CD1c-positive myeloid dendritic cell (primary cell): Measurements from ENCODE around the gene APOL6.
"Not testable (repeated sequence)": the region's sequence is repeated elsewhere in the genome, so short reads cannot be mapped to it uniquely, and the experiment has no call there.

ENCODE experiments used
- DNase-seq: peaks from one replicate; pipeline ENCODE4 v3.0.0-alpha.2; 2016; ENCODE audit errors: extremely low spot score

The APOL6 gene

DNA sequence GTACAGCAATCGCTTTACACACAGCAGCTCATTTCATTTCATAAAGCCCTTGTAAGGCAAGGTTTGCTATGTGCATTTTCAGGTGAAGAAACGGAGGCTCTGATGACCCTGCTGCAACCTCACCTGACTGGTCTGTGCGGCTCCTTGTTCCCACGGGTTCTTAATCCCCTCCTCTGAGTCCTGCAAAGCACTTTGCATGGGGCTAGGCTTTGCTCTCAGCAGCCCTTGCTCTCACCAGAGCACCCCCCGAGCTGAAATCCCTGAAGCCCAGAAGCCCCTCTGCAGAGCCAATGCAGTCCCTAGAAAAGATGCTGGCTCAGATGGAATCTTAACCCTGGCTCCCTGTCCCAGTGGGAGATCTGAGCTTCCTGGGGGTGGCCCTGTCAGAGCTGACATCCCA, 11.0 kb upstream of the APOL6 start:
- DNase-seq, result no peak

DNA sequence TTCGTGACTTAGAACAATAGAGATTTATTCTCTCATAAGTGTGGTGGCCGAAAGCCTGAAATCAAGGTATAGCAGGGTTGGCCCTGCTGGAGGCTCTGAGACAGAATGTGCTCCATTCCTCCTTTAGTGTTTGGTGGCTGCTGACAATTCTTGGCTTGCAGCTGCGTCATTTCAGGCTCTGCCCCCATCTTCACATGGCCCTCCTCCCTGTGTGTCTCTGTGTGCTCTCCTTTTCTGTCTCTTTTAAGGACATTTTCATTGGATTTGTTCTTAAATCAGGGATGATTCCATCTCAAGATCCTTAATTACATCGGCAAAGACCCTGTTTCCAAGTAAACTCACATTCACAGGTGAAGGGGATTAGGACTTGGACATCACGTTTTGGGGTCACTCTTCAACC, 10.2 kb upstream of the APOL6 start:
- no peak for DNase-seq

DNA sequence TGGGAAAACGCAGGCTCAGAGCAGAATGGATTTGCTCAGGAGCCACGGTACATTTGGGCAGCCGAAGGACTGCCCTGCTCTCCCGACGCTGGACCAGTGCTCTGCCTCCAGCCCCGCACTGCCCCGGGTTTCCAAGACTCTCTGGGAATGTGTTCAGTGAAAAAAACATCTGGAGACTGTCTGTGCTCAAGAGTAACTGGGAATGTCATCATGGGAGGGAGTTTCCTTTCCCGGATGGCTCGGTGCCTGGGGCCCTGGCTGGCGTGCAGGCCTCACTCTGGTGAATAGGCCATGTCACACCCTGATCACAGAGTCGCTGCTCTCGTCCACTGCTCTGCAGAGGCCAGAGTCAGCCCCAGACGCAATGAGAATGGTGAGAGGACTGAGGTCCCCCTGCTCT, 9.8 kb upstream of the APOL6 start:
- no peak for DNase-seq

DNA sequence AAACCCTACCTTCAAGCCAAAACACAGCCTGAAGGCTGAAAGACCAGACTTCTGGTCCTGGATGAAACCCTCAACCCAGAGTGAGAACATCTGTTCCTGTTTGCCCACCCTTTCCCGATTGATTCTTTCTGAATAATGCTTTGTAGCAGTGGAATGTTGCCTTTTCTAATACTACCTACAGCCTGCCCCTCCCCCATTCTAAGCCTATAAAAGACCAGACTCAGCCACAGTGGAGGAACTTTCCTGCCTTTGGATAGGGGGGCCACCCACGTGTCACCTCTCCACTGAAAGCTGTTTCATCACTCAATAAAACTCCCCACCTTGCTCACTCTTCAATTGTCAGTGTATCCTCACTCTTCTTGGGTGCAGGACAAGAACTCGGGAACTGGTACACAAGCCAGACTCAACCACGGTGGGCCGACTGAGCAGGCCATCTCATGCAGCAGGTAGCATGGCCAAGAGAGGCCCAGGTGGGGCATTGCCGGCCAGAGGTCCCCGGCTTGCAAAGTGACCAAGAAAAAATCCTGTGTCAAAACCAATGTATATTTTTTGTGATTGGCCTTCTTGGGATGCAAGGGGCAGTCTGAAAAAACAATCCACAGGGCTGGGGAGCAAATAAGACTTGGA, 6.6 kb upstream of the APOL6 start:
- no peak for DNase-seq

DNA sequence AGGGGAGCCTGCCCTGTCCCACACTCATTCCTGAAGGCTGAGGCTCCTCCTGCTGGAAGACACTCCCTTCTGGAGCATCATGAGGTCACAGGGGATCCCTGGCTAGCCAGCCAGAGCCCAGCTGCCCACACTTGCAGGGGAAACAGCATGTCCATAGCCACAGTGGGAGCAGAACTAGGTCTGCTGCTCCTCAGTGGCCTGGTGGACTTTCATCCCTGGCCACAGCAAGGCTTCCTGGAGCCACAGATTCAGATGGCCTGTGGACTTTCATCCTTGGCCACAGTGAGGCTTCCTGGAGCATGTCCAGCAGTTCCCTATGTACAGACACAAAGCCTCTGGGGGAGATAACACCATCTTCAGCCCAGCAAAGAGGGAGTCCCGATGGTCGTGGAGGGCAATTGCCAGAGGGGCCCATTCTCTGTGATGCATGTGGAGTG, 5.9 kb upstream of the APOL6 start:
- DNase-seq, result no peak

DNA sequence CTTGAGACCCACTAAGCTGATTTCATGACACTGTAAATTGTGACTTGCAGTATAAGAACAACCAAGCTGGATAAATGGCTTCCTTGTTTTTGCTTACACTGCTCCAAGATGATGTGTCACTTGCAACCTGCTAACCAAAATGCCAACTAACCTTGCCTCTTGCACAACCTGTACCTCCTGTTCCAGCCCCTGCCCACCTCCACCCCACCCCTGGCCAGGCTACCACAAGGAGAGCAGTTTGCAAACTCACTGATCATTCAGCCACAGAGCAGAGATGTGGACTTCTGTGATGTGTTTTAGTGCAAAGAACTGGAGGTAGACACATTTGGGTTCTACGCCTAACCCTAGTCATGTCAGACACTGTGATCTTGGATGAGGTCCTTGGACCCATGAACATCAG, 4.3 kb upstream of the APOL6 start:
- no peak for DNase-seq

DNA sequence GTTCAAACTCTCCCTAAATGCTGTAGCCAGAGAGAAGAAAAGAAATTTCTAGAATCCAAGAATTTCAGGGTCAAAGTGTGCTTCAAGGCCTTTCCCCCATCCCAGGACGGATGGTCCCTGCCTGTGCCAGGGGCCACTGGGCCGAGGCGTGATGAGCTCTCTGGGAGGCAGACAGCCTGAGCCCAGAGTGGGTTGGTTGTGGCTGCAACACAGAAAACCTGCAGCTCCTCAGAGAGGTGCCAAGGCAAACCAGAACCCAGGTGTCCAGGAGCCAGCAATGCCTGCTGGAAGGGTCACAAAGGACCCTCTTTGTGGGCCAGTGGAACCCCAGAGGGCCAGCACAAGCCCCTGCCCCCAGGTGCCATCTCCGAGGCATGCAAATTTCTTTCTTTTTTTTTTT, 2.6 kb upstream of the APOL6 start:
- DNase-seq, result no peak

DNA sequence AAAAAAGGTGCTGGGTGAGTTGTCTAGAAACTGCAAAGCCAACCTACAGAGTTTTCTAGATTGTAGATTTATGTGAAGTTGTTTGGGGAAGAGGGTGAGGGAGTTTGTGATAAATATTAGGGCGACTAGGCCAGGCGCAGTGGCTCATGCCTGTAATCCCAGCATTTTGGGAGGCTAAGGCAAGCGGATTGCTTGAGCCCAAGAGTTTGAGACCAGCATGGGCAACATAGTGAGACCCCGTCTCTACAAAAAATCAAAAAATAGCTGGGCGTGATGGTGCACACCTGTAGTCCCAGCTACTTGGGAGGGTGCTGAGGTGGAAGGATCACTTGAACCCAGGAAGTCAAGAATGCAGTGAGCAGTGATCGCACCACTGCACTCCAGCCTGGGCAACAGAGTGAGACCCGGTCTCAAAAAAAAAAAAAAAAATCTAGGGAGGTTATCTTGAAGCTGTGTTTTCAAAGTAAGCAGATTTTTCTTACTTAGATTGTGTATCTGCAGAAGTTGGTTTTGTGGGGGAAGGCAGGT, 844 bp downstream of the APOL6 start:
- DNase-seq, result no peak

DNA sequence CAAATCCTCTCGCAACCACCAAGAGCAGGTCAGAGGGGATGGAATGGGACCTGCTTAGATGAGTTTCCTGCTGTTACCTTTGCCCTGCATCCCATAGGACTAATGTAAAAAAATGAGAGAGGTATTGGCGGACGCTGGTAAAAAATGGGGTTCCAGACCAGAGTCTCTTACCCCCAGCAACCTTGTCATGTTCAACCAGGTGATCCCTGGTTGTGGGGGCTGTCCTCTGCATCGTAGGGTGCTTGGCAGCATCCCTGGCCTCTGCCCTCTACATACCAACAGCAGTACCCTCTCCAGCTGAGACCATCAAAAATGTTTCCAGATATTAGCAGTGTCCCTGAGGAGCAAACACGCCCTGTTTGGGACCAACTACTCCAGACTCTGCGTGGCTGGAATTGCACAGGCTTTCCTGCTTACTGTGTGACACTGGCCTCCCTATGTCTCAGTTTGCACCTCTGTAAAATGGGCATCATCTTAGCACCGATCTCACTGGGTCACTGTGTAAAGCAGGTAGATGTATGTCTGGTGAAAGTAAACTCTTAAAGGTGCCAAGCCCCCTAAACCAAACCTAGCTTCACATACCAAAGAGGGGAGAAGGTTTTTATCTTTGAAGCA, 1.5 kb downstream of the APOL6 start:
- DNase-seq, result no peak

DNA sequence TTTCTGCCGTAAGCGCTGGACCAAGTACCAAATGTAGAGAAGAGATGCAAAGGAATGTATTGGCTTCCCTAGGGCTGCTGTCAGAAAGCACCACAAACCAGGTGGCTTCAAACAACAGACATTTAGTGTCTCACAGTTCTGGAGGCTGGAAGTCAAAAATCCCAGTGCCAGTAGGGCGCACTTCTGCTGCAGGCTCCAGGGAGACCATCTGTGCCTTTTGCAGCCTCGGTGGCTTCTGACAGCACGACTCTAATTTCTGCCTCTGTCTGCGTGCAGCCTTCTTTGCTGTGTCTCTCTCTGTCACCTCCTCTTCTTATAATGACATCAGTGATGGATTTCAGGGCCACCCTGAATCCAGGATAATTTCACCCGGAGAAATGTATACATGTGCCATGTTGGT, 2.8 kb downstream of the APOL6 start:
- DNase-seq, result no peak

DNA sequence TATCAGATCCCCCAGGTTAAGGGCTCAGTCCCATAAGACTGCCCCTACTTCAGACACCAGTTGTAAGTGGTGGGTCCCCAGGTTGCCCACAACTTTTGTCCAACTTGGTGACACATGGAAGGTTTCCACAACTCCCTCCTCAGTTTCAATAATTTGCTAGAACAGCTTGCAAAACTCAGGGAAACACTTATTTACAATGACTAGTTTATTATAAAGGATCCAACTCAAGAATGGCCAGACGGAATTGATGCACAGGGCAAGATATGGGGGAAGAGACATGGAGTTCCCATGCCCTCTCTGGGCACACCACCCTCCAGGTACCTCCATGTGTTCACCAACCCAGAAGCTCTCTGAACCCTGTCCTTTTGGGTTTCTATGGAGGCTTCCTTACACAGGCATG, 5.6 kb downstream of the APOL6 start:
- DNase-seq, result no peak

DNA sequence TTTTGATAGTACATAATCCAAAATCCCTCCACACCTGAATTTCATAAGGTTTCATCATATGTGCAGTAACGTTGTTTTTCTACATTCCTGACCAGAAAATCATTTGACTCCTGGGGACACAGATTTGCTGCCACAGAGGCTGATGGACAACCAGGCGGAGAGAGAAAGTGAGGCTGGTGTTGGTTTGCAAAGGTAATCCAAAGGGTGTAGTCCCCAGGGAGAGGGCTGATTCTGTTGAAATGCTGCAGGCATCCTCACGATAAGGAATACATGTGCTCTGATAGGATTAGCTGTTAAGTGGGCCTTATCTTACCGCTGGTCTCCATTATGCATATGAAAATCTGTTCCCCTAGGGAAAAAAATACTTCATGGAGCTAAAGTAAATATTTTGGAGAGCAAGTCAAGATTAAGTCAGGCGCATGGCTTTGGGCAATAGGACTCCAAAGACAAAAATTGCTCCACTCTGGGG, 8.1 kb downstream of the APOL6 start:
- DNase-seq, result no peak

DNA sequence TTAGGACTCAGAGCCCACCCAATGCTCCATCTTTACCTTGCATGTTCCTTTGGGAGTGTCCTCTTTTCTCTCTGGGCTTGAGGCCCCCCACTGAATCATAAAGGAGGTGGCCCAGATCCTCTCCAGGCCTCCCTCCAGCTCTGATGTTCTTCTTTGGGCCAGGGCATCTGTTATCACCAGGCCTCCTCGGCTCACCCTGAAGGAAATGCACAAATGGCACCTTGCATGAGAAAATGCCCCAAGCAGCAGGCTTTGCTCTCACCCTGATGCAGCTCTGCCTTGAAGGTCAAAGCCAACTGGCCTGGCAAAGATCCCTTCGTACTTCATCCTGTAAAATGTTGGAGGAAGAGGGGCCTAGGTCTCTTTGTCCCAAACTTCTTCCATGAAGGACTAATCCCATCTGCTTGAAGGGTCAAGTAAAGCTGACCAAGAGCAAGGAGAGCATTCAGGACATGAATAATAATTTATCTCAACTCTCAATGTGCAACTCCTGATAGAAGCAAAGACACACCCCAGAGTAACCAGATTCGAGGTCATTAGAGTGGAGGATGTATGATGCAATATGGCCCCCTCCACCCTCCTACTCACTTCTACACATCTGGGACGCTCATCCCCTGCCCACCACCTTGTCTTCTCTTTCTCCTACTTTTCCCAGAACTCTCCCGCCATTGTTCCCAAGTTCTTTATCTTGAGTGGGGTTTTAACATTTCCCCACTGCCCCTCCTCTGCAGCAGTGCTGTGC, 9.5 kb downstream of the APOL6 start:
- DNase-seq, result no peak

DNA sequence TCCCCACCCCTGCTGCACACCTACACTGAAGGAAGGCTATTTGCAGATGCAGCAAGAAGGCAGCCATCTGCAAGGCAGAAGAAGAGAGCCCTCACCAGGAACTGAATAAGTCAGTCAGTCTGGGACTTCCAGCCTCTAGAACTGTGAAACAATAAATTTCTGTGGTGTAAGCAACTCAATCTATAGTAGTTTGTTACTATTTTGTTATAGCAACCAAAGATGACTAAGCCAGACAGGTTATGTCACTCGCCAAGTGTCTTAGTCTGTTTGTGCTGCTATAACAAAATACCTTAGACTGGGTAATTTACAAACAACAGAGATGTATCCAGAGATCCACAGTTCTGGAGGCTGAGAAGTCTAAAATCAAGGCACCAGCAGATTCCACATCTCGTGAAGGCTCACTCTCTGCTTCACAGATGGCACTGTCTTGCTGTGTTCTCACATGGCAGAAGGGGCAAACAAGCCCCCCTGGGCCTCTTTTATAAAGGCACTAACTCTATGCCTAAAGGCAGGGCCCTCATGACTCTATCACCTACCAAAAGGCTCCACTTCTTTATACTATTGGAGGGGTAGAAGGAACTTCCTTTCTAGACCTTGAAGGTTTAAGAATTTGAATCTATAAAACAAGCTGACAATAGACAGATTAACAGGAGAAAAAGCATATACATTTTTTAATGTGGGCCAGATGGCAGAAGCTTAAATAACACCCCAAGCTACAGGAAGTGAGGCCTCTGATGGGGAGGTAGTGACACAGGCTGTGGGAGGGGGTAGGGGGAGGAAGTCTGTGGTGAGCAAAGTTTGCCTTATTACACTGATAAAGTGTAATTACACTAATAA, 12.3 kb downstream of the APOL6 start:
- peak; percentile 55 for DNase-seq

DNA sequence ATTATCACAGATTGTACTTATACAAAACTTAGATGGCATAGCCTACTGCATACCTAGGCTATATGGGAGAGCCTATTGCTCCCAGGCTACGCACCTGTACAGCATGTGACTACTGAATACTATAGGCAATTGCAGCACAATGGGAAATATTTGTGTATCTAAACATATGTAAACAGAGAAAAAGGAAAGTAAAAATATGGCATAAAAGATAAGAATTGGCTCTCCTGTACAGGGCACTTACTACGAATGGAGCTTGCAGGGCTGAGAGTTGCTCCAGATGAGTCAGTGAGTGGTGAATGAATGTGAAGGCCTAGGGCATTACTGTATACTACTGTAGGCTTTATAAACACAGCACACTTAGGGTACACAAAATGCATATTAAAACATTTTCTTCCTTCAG, 13.2 kb downstream of the APOL6 start:
- DNase-seq, result no peak

DNA sequence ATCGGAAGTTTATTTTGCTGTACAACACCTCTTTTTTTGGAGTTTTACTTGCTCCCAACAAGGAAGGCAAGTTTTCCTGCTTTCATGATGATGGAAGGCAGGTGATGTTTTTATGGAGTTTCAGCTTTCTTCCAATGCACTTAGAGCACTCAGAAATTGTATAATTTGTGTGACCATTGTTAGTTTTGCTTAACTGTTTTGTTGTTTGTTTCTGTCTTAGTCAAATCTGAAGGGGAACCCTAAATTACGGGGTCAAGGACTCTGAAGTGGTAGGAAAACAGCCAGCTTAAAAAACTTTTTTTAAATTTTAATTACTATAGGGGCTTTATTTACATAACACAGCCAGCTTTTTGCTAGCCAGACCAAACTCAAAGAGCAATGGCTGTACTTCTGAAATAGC, 14.7 kb downstream of the APOL6 start:
- DNase-seq, result no peak

DNA sequence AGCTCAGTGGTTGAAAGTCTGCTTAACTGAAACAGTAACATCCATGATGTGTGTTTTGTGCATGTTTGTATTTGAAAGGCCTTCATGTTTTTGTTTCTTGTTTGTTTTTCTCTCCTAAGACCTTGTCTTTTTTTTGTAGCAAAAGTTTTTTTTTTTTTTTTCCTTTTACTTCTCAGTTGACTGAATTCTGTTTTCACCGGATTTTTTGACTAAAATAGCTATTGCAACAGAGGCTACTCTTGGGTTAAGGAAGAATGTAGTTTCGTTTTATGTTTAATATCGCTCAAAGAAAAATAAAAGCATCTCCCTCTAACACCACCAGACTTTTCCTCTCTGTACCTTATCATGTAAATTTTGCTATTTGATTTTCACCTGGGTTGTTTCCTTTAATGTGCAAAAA, 15.1 kb downstream of the APOL6 start:
- DNase-seq, result peak; percentile 43

DNA sequence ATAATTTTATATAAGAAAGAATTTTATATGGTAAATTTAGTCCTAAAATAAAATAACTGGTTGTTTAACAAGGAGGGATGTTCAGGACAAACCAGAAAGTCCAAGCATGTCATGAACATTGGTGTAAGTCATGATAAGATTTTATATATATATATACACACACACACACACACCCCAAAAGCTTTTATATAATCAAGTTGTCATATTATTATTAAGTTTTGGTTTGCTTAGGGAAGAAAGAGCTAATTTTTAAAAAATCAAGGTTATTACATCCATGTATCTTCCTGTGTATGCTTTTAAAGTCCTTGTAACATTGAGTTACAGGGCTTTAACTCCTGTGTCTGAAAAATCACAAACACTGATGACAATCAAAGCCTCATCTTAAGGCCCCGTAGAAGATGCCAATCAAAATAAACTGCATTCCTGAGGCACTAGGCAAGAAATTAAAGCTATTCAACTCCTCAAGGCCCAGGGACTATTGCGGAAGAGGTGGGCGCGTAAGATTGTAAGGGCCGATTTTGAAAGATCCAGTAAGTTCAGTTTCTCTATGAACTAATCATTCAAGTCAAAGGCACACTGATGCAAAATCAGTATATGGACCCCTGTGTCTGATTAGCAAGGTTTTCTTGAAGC, 16.8 kb downstream of the APOL6 start:
- DNase-seq, result no peak

DNA sequence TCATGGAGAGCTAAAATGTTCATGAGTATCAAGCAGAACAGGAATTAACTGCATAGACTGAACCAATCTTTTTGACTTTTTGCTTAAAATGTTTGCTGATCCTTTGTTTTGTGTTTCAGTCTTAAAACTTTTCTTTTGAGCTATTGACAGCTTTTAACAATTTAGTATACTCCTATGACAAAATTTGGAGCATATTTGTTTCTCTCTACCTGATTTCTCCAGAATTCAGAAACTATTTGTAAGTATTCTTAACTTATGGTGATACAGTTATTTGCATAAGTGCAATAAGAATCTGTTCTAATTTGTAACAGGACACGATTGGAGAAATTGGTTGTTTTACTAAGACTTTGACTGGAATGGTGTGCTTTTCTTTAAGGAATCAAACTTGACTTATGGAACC, 18.5 kb downstream of the APOL6 start:
- not testable (repeated sequence) for DNase-seq

DNA sequence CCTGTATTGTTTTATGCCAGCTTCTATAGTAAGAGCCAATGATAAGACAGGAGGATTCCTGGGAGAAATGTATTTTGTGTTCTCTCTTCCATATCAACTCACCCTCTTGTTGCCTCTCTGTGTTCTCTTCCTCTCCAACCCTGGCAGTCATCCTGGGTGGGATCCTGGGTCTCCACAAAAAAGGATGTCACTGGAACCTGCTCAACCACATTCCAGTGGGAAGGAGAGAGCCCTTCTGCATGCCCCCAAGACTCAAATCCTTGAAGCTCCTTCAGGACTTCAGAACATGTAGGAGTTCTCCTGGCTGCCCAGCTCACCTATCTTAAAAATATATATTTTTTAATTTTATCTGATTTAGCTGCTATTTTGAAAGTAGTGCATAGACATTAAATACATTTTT, 26.1 kb downstream of the APOL6 start:
- no peak for DNase-seq

DNA sequence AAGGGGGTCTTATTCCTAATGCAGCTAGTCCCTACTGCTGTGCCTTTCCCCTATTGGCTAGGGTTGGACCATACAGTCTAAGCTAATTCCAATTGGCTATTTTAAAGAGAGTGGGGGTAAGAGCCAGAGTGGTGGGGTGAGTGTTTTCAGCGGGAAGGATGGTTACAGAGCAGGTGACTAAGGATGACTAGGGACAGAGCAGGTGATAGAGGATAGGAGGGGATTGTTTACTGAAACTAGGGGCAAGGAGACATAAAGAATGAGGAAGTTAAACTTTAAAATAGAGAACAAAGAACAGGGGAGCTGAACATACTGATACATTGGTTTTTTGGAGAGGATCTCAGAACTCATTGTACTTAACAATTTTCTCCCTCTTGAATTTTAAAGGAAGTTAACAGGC, 27.8 kb downstream of the APOL6 start:
- peak; percentile 8 for DNase-seq
